HG03342 (cell line): ENCODE data around the gene PRKG1.

ENCODE experiments used
- ATAC-seq: cut with Tn5 transposase; IDR thresholded peaks from one replicate; pipeline ENCODE4 v1.9.1; 2021; ENCODE audit warnings: mild to moderate bottlenecking, moderate library complexity; ENCODE audit not compliant: unreplicated experiment

PRKG1 gene

DNA sequence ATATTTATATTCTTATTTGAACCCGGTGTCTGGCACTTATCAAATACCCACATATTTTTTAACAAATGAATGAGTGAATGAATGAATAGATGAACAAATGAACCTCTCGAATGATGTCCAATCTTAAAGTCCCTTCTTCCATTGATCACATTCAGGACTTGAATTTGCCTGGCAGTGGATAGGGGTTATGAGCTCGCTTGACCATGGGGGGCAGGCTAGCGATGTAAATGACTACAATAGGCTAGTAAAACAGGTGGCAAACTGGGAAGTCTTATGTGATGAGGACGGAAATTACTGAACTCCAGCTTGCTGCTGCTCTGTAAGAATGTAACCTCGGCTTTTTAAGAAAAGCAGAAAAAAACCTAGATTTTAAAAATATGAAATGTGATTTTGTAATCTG is 992.1 kb downstream of the PRKG1 start:
- ATAC-seq = no peak

DNA sequence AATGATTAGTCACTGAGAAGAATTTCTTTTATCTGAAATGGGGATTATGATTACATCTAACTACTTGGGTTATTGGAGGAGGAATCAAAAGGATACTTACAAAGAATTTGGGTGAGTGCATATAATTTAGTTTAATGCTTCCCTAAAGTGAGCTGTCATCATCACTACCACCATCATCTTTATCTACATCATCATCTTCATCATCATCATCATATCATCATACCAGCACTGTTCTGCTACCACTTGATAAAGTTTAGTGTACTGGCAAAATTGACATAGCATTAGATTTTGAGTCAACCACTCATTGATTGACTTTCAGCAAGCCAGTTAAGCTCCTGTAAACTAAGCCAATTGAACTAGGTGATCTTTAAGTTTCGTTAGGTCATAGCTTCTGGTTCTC is 994.2 kb downstream of the PRKG1 start:
- ATAC-seq = no peak

DNA sequence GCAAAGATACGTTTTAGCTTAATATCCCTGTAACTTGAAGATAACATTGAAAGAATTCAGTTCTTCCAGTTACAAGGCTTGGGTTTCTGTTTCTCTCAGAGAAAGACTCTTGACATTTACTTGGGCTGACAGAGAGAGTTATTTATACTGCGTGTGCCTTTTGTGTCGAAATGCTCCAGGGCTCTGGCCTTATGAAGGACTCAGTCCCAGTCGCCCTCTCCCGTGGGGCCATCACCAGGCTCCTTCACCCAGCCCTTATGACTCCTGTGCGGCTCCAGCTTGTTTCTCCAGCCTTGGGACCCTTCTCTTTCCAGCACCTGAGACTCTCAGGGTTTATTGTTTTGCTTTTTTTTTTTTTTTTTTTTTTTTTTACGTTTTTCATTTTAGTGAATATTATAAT is 997.5 kb downstream of the PRKG1 start:
- ATAC-seq = no peak

DNA sequence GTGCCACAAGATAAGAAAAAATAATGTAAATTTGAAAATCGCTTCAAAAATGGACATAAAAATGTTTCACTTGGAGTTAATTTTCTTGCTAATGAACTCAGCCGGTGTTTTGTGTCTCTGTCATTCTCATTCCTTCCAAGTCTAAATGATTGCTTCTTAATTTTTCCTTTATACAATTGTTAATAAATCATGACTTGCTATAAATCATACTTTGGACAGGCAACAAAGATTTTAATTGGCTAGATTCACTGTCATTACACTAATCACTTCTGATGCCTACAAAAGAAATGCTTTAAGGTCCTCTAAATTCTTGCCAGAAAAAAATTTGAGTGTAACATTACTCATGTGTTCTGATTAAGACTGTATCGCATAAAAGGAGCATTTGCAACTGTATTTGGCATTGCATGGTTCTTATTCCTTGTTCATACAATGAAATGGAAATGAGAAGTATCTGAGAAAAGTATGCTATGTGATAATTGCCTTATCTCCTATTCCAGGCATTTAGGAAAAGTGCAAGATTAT is 1000.3 kb downstream of the PRKG1 start:
- no peak for ATAC-seq

DNA sequence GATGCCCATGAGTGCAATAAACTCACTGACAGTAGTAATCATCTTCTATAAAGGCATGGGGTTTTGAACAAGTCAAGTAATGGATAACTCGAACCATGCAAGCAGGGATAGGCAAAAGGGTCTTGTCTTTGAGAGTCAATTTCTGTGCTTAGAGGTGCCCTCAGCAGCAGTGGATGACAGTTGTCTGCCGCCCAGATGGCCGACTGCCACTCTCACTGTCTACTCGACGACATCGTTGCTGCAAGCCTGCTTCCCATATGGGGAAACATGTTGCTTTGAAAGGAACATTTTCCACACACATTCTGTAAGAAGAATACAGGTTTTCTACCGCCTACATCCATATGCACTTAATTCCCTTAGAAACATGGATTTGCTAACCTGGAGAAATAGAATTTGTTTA is 1003.5 kb downstream of the PRKG1 start:
- no peak for ATAC-seq

DNA sequence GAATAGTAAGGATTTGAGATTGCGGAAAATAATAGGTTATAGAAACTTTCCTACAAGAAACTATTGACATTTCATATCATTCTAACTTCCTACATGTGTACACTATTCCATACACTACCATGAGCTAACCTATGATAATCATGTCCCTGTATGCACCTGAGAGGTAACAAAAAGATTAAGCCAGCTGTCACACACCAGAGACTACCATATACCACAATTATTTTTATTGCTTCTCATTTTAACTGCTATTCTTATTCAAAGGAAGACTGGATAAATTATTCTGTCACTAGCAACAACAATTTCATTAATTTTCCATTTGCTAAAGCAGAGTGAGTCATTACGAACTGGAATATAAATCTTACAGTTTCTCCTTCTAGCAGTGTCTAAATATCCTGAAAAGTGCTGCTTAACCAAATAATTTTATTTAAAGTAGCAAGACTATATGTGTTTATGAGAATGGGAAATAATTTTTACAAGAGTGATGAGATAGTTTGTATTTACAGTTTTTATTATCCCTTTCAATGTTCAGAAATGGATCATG is 1004.2 kb downstream of the PRKG1 start:
- no peak for ATAC-seq

DNA sequence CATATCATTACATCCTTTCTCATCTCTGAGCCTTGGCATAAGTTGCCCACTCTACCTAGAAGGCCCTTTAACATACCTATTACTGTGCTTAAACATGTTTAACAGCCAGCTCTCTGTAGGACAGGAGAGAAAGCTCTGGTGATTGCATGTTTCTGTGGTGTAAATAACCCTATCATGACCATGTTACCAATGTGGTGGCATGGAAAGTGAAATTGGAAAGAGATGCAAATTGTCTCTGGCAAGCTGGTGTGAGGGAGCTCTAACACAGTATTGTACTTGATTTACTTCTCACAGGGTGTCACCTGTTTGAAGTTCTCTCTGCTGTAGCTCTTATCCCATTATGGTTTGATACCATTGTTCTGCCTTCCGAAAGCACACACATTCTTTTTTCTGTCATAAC is 1008.0 kb downstream of the PRKG1 start:
- ATAC-seq = peak; percentile 67

DNA sequence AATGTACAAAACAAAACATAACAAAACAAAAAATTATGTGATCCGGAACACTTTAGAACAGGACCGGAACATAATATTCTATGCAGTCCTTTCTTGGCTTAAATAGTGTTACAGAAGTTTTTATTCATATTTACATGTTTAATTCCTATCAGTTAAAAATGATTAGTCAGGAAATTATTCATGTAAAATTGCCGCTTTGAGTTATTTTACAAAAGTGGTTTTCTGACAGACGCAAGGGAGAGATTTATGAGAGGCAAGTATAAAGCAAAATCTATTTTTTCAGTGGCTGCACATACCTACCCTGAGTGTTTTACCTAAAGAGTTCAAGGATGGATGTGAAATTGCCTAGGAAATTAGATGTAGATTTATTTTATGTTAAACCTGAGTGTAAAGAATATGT is 1009.1 kb downstream of the PRKG1 start:
- no peak for ATAC-seq

DNA sequence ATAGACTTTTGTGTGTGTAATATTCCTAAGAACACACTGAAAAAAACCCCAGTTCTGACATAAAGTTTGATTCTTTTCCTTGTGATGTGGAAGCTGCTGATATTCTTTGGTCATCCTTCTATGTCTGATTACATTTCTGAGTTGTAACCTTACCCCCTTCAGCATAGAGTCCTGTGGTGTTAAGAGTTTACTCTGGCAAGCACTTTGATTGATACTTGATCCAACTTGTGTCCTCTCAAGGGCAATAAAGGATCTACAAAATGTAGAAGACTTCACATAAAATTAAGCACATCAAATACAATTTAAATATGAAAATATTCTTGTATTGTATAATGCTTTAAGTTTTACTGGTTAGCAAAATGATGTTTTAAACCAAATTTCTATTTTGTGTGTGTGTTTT is 1018.1 kb downstream of the PRKG1 start:
- no peak for ATAC-seq

DNA sequence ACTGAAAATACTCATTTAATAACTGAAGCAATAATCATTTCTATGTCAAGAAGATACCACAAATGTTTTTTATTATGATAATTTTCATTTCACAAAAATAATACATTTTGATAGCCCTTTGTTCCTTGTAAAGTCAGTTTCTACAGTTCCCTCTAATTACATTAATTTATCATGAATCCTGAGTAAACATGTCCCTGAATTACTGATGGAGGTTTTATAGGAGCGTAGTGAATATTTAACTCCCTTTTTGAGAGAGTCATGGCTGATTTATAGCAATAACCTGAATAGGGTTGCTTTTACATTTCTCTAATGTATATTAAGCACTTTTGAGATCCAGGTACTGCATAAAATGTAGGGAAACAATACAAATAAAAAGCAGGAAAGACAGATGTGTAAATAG is 1023.8 kb downstream of the PRKG1 start:
- ATAC-seq = no peak

DNA sequence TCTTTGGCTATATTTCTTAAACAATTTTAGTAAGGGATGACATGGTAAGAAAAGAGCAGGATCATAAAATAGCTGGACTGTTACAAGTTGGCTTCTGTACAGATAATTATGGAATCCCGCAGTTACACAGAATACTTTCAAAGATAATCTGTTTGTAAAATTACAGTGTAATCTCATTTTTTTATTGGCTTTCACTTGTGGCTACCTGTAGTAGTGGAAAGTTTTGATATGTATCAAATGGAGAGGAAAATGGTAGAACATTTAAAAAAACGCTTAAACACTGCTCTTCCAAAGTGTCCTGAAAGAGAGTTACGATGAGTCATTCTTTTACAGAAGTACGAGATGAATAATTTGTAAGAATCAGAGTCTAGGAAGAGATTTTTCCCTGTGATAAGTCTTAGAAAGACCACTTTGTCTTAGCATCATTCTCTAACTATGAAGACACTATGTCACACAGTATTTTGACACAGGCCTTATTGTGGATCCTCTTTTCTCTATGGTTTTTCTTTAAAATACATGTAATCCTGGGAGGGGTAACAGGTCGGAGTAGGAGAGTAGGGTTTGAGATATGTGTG is 1024.8 kb downstream of the PRKG1 start:
- no peak for ATAC-seq

DNA sequence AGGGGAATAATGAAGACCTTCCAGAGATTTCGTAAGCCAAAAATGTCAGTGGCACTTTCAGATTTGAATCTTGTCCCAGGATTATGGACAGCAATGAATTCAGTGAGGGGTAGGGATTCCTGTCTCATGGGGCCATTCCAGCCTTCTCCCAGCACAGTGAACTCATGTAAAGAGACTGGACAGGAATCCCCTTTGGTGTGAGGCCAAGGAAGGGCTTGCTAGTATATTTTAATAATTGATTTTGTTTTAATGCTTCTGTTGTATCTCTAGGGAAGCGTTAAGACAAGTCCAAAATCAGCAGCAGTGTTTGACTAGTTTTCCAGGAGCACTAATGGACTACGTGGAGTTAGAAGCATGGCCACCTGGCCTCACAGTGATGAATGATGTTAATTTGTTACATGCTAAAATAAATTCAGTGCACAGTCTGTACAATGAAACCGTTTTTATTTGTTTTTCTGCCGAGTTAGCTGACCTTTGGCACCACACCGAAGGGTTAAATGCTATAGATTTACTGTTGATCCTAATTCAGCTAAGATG is 1025.8 kb downstream of the PRKG1 start:
- ATAC-seq = no peak

DNA sequence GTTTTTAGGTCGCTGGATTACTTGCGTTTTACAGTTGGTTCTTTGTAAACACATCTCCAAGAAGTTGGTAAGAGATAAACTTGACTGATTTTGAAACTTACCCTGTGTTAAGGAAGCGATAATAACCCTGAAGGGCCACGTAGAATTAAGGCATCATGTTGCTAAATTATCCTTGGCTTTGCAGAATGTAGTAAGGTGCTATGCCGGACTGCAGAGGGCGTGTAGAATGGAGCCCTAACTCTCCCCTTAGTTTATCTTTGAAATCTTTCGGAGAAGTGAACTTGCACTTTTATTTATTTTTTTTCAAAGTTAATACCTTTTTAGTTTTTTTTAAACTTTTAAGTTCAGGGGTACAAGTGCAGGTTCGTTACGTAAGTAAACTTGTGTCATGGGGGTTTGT is 1031.0 kb downstream of the PRKG1 start:
- no peak for ATAC-seq

DNA sequence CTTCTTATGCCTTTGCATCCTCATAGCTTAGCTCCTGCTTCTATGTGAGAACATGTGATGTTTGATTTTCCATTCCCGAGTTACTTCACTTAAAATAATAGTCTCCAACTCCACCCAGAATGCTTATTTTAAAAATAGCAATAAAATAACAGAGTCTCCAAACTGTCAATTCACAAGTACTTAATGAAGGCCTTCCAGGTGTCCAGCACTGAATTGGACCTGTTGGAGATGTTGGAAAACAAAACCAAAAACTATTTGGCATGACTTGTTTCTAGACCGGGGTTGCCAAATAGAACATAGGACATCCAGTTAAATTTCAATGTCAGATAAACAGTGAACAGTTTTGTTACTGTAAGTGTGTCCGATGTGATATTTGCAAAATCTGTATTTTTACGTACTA is 1031.7 kb downstream of the PRKG1 start:
- ATAC-seq = no peak

DNA sequence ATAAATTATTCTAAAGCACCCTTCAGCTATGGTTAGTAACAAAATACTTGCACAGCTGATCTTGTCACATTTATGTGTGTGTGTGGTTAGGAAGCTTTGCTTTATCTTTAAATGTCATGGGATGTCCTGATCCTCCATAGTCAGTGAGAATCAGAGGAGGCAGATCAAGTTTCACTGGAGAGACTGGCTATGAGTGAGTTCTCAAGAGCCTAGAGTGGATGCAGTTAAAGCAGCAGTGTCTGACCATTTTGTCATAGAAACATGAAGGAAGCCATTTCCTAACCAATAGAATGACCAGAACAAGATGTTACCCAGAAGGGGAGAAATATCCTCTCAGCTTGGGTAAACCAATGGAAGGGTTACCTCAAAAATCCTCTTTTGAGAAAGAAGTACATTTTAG is 1032.6 kb downstream of the PRKG1 start:
- ATAC-seq = no peak

DNA sequence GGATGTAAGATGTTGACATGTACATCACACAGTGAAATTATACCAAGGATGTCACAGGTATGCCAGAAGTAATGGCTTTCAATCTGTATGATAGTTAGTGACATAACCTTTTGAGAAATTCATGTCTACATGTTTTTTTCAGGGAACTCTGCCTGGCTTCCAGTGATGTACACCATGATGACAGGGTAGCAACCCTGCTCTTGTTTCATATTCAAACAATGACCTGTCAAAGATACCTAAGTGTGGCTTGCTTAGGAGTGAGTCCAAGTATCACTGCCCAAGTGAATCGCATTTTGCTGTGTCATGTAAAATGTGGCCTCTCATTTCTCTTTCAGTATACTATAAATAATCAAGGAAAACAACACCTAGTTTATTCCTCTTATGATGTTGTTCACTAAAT is 1033.9 kb downstream of the PRKG1 start:
- ATAC-seq = no peak

DNA sequence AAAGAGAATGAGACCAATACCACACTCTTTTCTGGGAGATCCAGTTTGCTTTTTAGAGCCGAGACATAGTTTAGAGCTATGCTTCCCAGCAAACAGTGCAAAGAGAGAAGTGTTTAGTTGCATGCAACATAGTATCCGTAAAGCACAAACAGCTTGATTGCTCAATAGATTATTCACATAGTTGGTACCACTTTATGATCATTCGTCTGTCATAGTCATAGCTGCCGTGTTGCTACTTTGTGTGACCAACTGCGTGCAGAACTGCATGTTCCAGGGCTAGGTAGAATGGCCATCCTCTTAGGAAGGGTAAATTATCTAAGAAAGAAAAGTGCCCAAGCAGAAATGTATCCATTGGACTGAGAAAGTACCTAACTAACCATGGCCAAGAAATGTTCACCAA is 1036.3 kb downstream of the PRKG1 start:
- no peak for ATAC-seq

DNA sequence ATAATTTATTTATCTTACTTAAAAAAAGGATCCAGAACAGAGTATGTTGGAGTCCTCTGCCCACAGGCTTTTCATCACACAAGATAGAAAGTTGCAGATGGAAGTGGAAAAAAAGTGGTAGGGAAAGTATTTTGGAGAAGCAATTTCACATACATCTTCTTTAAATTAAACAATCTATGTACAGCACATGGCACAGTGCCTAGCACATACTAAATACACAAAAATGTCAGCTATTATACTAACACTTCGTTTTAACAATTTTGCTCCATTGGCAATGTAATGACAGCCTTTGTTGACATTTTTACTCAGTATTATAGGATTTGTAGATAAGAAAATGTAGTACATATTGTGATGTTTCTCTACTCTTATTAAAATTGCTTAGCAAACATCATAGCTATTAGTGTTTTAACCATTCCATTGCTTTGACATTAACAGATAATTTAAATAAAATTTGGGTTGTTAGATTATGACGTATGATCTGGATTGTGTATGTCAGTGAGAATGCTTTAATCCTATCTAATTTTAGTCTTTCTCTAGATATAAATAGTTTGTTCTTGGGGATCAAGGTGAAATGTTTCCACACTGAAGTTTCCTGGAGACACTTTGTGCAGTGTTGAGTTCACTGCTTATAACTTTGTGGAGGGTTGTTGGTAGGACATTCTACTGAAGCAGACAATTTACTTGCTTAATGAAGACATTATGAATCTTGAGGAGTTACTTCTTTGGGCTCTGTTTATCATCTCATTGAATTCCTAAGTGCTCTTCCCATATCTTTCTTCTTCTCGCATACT is 1037.0 kb downstream of the PRKG1 start:
- no peak for ATAC-seq

DNA sequence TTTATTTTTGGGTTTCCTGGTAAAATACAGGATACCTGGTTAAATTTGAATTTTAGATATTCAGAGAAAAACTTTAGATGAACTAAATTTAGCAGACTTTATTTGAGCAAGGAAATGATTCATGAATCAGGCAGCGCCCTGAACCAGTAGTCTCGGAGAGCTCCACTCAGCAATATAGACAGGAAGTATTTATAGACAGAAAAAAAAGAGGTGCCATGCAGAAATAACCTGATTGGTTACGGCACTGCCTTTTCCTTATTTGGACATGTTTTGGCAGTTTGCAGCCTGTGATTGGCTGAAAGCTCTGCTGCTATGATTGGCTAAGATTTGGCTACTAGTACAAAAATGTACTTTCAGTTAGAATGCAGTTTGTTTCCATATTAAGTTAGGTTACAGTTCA is 1041.5 kb downstream of the PRKG1 start:
- ATAC-seq = no peak

DNA sequence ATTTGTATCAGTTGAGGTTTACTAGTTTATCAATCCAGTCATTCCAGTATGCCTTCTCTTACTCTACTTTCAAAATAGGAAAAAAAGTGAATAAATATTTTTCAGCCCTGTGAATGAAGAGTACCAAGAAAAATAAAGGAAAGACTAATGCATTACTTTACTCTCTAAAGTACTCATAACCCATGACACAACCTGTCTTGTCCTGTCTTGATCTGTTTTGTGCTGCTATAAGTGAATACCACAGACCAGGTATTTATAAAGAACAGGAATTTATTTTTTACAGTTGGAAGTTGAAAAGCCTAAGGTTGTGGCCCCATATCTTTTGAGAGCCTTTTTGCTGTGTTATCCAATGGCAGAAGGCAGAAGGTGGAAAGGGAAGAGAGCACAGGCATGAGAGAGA is 1045.2 kb downstream of the PRKG1 start:
- no peak for ATAC-seq

DNA sequence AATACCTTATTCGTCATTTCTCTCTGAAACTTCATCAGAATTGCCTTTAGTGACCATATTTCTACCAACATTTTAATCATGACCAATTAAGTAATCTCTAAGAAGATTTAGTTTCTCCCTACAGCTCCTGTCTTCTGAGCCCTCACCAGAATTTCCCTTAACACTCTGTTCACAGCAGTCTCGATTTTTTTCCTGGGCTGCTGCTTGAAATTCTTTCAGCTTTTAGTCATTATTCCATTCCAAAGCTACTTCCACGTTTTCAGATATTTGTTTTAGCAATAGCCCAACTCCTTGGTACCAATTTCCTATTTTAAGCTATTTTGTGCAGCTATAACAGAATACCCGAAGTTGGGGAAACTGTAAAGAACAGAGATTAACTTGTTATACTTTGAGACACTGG is 1047.4 kb downstream of the PRKG1 start:
- ATAC-seq = no peak

DNA sequence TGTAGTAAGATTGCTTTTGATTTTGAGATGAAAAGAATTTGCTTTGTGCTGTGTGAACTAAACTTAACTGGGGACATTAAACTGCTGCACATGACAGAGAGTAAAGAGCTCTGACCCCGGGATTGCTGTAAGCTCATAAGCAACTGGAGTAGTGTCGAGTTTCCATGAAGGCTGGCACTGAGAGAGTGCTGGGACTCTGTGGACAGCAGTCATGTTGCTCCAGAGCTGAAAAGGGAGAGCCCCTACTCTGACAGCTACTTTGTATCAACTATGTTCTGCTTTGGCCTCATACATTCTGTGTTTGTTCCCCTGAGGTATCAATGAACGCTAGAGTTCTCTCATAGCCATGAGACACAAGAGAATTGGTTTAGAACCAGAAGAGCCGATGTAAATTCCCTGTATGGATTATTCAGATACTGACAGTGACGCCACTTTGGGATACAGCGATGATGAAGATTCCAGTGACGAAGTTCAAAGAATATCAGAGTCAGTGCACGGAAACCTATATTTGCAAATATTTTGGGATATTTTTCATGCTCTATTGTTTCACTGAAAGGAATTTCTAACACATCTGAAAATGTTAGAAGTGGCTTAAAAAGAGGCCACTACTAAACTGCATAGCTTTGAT is 1053.9 kb downstream of the PRKG1 start:
- ATAC-seq = no peak
